ENCODE measurements around the gene ELMOD3.
"Not testable (repeated sequence)": the region's sequence is repeated elsewhere in the genome, so short reads cannot be mapped to it uniquely, and the experiment has no call there.

ELMOD3 gene

GRCh38 chr2:85329701-85330100 is 24.9 kb upstream of the ELMOD3 start:
- DNase-seq: not testable (repeated sequence)

- DNase-seq: no peak
Measured at GRCh38 chr2:85330839-85331636, 23.5 kb upstream of the ELMOD3 start.

- DNase-seq: not testable (repeated sequence)
Measured at GRCh38 chr2:85333877-85334276, 20.7 kb upstream of the ELMOD3 start.

GRCh38 chr2:85334928-85335327 is 19.6 kb upstream of the ELMOD3 start:
- DNase-seq: no peak

- no peak for DNase-seq
Measured at GRCh38 chr2:85340034-85340892, 14.3 kb upstream of the ELMOD3 start.

GRCh38 chr2:85341269-85342029 is 13.1 kb upstream of the ELMOD3 start:
- DNase-seq: no peak

- no peak for DNase-seq
Measured at GRCh38 chr2:85342156-85342555, 12.4 kb upstream of the ELMOD3 start.

- DNase-seq: not testable (repeated sequence)
Measured at GRCh38 chr2:85343207-85343895, 11.2 kb upstream of the ELMOD3 start.

GRCh38 chr2:85344356-85344954 is 10.1 kb upstream of the ELMOD3 start:
- DNase-seq: no peak

GRCh38 chr2:85347599-85347998 is 7.0 kb upstream of the ELMOD3 start:
- DNase-seq: no peak

GRCh38 chr2:85353876-85354285 is 688 bp upstream of the ELMOD3 start:
- DNase-seq: peak in 1 of 2 donors; percentile 8

GRCh38 chr2:85355073-85355410 is 473 bp downstream of the ELMOD3 start:
- no peak for DNase-seq

- no peak for DNase-seq
Measured at GRCh38 chr2:85355521-85355920, 952 bp downstream of the ELMOD3 start.

GRCh38 chr2:85356186-85356585 is 1.6 kb downstream of the ELMOD3 start:
- DNase-seq: no peak

GRCh38 chr2:85357736-85358135 is 3.2 kb downstream of the ELMOD3 start:
- DNase-seq: no peak

- DNase-seq: not testable (repeated sequence)
Measured at GRCh38 chr2:85362653-85363387, 8.3 kb downstream of the ELMOD3 start.

GRCh38 chr2:85367180-85367579 is 12.6 kb downstream of the ELMOD3 start:
- DNase-seq: no peak

- DNase-seq: no peak
Measured at GRCh38 chr2:85368921-85369320, 14.4 kb downstream of the ELMOD3 start.

- DNase-seq: no peak
Measured at GRCh38 chr2:85369500-85369899, 14.9 kb downstream of the ELMOD3 start.

GRCh38 chr2:85371045-85371444 is 16.5 kb downstream of the ELMOD3 start:
- no peak for DNase-seq

- DNase-seq: no peak
Measured at GRCh38 chr2:85376291-85377065, 21.9 kb downstream of the ELMOD3 start.

Data from CD4-positive, alpha-beta T cell treated with Interferon alpha-2 for 1 hour (primary cell).